Esophagus squamous epithelium (tissue), 4 donors: ENCODE measurements around the gene NDC1.

Experiments used
- CTCF ChIP-seq, 6 experiments: fragments of 450-650 bp in 4 of 6; fragments of 200-600 bp in 2 of 6; sonication (generic) in 2 of 6; IDR thresholded peaks; one replicate each; pipeline ENCODE4 v1.5.1; 2016 to 2019; ENCODE audit warnings: antibody characterized with exemption in 6 of 6, mild to moderate bottlenecking in 4 of 6, moderate library complexity in 4 of 6
- POLR2A ChIP-seq, 4 donors: fragments of 450-650 bp; IDR thresholded peaks; one replicate each; pipeline ENCODE4 v1.6.1; 2017; ENCODE audit warnings: antibody characterized with exemption in 4 of 4, mild to moderate bottlenecking in 4 of 4, moderate library complexity in 3 of 4

- TF ChIP-seq POLR2A (IDR thresholded peaks at IDR 0.05) (no peak), CTCF (IDR thresholded peaks at IDR 0.05) (no peak)
Observed at GRCh38 chr1:53787655-53788054, 50.4 kb downstream of the NDC1 start.
